Endothelial cell of hepatic sinusoid (primary cell): Measurements from ENCODE around the gene TENM3.
"Not testable (repeated sequence)": the region's sequence is repeated elsewhere in the genome, so short reads cannot be mapped to it uniquely, and the experiment has no call there.

Experiments
- in situ Hi-C: cut with HindIII; loops from 2 replicates; pipeline ENCODE4 v1.10.0; 2017; ENCODE audit warnings: low sequenced_read_pairs

The TENM3 gene

DNA sequence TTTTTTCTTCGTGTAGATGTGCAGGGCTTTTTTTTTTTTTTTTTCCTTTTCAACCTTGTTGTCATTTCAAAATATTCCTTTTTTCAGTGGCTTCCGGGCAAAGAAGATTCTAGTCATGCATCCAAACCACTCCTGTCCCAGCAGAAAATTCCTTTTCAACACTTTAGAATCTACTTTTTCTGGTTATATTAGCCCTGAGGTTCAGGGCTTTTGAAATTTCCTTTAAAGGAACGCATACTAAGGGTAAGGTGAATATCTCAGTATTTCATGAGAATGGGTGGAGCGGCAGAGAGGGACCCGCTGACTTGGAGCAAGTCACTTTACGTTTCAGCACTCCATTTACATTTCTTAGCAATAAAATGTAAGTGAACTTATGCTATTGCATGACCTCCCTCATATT, 15.6 kb upstream of the TENM3 start:
- in situ Hi-C loops, result no loop called here

- in situ Hi-C loops, result no loop called here
Measured at GRCh38 chr4:182228991-182229577, 14.1 kb upstream of the TENM3 start.

DNA sequence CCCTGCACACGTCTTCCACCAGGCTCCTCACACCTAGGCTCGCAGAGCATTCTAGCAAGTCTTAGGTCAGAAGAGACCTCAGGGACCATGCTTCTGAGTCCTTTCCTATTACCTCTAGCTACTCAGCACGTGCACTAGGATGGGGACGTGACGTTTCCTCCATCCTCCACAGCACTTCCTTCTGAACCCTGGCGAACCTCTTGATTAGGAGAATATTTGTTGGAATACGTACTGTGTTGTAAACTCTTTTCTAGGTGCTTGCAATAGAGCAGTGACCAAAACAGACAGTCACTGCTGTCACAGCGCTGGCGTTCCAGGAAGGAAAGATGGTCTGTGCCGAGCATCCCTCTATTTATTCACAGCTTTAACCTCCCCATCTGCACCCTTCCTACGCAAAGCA, 12.9 kb upstream of the TENM3 start:
- in situ Hi-C loops, result no loop called here

- in situ Hi-C loops, result no loop called here
Measured at GRCh38 chr4:182231080-182231479, 12.1 kb upstream of the TENM3 start.

GRCh38 chr4:182231496-182231895, 11.7 kb upstream of the TENM3 start:
- in situ Hi-C loops, result no loop called here

DNA sequence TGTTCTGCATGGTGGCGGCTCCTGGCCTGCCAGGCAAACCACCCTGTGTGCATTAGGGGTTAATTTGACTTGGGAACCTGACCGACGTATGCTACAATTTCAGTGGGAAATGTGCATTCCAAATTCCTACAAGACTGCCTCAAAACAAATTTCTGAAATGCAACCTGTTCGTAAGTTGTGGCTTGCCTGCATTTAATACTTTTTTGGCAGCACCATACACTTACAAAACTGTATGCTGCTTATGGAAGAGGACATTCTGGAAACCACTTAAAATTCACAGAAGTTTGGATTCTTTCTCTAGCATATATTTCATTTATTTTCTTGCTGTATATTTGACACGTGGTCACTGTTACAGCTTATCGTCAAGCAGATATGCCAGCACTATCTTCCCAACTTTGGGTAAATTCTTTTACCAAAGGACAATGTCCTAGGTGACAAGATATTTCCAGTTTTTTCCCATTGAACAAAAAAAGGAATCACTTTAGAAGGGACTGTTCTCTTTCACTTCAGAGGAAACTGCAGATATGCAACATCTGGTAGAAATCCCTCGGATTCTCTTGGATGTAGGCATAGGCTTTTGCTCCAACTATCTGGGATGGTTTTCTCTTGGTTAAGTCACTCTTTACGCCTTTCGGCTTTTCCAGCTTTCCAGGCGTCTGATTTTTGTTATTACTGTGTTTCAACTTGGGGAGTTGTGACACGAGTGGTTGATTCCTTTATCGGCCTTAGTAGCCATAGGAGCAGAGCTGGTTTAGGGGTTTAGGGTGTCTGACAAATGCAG, 9.7 kb upstream of the TENM3 start:
- in situ Hi-C loops, result no loop called here

GRCh38 chr4:182235021-182235795, 8.0 kb upstream of the TENM3 start:
- in situ Hi-C loops, result no loop called here

DNA sequence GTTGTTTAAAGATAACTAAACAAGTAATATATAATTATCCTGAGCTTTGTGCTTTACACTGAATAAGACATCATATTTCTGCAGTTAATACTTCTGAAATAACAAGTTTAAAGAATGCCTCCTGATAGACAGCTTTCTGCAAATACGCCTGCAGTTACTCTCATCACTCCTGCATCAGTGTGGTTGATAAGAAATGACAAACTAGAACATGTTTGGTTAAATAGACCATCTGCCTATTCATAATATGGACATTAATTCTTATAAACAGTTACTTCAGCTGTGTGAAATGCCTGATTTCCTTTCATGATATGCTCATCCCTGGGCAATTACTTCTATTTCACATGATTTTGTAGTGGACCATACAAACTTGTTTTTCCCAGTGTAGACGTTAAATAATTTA, 7.0 kb upstream of the TENM3 start:
- in situ Hi-C loops, result no loop called here

DNA sequence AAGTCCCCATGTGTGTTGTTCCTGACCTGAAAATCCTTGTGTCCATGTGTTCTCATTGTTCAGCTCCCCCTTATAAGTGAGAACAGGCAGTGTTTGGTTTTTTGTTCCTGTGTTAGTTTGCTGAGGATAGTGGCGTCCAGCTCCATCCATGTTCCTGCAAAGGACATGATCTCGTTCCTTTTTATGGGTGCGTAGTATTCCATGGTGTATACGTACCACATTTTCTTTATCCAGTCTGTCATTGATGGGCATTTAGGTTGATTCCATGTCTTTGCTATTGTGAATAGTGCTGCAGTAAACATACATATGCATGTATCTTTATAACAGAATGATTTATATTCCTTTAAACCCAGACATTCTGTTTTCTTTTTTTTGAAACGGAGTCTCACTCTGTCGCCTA, 6.2 kb upstream of the TENM3 start:
- in situ Hi-C loops, result not testable (repeated sequence)

GRCh38 chr4:182238355-182238931, 4.8 kb upstream of the TENM3 start:
- in situ Hi-C loops, result no loop called here

DNA sequence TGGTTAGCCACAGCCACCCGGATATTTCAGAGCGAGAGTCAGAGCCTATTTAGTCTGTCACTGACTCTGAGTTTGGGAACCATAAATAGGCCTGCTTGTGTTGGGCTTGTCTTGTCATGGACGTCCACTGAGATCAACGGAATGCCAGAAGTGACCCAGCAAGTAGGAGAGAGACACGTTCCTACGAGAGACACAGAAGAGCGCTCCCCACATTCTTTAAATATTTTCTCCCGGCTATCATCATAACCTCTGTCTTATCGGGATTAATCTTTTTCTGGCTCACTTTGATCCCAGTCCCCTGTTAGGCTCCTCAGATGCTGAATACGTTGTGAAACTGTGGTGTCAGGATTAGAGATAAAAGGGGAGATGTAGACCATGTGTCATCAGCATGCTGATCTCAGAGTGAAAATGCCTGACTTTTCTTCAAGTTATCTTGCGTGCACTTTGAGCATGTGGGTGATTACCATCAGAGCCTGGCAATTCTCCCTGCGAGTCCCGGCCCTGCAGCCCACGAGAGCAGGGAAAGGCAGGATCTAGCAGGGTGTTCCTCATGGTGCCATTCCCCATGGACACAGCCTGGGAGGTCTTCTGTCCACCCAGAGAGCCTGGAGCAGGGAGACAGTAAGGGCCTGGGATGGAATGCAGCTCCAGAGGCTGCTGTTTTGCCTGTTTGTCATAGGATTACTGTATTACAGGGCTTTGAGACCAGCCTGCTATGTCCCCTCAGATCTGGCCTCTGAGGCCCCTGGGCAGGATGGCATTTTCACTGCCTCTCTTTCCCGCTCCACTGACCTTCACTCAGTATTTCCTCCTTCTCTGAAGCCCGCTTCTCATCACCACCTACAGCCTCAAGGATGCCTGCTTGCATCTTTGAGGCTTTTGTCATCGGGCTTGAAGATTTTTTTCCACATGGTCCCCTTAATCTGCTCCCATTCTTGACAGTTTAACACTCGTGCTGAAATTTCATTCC, 2.8 kb upstream of the TENM3 start:
- in situ Hi-C loops, result no loop called here

- in situ Hi-C loops, result not testable (repeated sequence)
Measured at GRCh38 chr4:182242260-182242659, 942 bp upstream of the TENM3 start.

- in situ Hi-C loops, result no loop called here
Measured at GRCh38 chr4:182242787-182243186, 415 bp upstream of the TENM3 start.

- in situ Hi-C loops, result no loop called here
Measured at GRCh38 chr4:182245041-182245440, 1.8 kb downstream of the TENM3 start.

DNA sequence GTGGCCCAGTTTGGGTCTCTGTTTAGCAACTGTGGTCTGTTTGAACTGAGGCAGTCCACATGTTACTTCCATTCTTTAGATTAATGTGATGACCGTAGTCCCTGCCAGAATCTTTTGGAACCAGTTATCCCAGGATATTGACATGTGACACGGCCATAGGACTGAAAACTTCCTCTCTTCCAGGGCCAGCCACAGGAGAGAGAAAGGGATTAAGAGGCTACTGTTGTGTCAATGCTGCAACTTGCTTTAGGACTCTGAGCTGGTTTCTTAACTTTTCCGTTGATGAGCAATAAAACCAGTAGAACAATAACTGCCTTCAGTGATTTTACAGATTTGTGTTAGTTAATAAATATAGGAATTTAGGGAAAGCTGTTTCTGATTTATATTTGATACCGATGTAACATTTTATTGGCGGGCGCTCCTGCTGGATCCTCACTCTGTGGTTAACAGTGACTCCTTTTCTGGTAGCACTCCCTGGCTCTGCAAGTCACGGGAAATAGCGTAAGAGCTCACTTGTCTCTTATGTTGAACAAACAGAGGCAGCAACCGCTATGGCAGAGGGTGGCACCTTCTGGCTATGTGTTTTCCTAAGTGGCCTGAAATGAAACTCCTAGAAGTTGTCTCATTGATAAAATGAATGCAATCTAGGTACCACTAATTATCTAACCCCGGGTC, 2.5 kb downstream of the TENM3 start:
- in situ Hi-C loops, result no loop called here

DNA sequence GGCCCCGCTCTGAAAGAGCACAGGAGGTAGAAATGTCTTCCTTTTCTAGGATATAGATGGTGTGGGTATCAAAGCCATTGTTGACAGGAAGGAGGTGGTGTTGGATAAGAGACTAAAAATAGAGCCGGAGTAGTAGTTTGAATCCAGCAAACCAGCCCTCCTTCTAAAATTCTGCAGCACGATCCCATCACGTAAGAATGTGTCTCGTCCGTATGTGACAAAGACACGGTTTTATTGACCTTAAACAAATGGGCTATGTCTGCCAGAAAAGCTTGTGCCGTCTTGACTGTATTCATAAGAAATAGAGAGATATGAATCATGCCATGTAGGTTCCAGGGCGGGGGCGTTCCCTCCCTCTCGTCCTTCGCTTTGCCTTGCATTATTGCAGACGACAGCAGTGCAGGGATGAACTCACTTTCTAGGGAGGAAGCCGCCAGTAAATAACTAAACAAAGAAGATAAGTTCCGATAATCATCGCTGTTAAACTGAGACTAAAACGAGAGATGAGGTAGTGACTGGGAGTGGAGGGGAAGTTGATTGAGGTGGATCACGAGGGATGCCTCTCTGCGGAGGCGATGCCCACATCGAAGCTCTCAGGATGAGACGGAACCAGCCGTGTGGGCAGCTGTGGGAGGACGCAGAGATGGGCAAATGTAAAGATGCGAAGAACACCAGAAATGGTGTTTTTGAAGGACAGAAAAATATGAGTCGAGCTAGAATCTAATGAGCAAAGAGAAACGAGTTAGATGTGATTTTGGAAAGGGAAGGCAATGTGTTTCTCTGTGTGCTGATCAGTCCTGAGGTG, 3.4 kb downstream of the TENM3 start:
- in situ Hi-C loops, result no loop called here

GRCh38 chr4:182248295-182248694, 5.1 kb downstream of the TENM3 start:
- in situ Hi-C loops, result no loop called here

DNA sequence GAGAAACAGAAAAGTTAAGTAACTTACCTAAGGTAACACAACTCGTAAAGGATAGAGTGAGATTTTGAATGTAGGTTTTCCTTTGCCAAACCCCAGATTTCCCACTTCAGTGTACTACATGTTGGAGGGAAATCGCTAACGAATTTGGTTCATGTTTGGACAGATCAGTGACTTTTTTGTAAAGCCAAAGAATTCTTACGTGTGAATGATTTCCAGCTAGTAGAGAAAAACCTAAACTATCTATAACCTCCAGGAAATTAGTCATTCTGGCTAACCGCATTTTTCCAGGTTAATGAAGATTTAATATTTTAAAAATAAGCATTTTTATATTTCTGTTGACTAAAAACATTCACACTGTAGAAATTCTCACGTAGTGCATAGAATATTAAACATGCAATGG, 7.2 kb downstream of the TENM3 start:
- in situ Hi-C loops, result no loop called here

DNA sequence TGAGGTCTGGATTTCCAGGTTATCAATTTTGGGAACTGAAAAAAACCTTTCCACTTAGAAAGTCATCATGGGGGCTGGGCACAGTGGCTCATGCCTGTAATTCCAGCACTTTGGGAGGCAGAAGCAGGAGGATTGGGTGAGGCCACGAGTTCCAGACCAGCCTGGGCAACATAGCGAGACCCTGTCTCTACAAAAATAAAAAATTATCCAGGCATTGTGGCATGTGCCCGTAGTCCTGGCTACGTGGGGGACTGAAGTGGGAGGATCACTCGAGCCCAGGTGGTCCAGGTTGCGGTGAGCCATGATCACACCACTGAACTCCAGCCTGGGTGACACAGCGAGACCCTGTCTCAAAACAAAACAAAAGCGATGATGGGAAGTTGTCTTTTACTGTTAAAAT, 7.9 kb downstream of the TENM3 start:
- in situ Hi-C loops, result no loop called here
